T-helper 22 cell (primary cell): Measurements from ENCODE around the gene POLR1G.
A peak's percentile ranks its signal among the peaks of the same experiment; 100 is the strongest.

Experiments used
- DNase-seq: peaks from one replicate; pipeline ENCODE4 v3.0.0-alpha.2; 2020; ENCODE audit warnings: low read depth

Gene POLR1G

GRCh38 chr19:45406226-45407090 lies at the start of gene POLR1G:
POLR1G (plus strand) TSS chr19:45406644; CDS start chr19:45406697, 53 bp downstream.
- DNase-seq, result peak; percentile 63

GRCh38 chr19:45356760-45357444 lies 49.5 kb upstream of the POLR1G start:
- DNase-seq, result no peak

- DNase-seq, result no peak
Measured at GRCh38 chr19:45357445-45357783, 49.0 kb upstream of the POLR1G start.

- no peak for DNase-seq
Measured at GRCh38 chr19:45358213-45358792, 48.1 kb upstream of the POLR1G start.

GRCh38 chr19:45361608-45362007 lies 44.8 kb upstream of the POLR1G start:
- no peak for DNase-seq

- DNase-seq, result no peak
Measured at GRCh38 chr19:45362291-45362690, 44.2 kb upstream of the POLR1G start.

- no peak for DNase-seq
Measured at GRCh38 chr19:45363861-45364459, 42.5 kb upstream of the POLR1G start.

- no peak for DNase-seq
Measured at GRCh38 chr19:45364696-45365095, 41.7 kb upstream of the POLR1G start.

GRCh38 chr19:45368127-45368526 lies 38.3 kb upstream of the POLR1G start:
- no peak for DNase-seq

- no peak for DNase-seq
Measured at GRCh38 chr19:45368737-45369340, 37.6 kb upstream of the POLR1G start.

GRCh38 chr19:45370410-45371204 lies 35.8 kb upstream of the POLR1G start, which contains the start of gene ERCC2:
ERCC2 (minus strand) TSS chr19:45370573; CDS start chr19:45370540, 33 bp downstream.
- DNase-seq, result peak; percentile 98

GRCh38 chr19:45376045-45376724 lies 30.3 kb upstream of the POLR1G start:
- DNase-seq, result no peak

GRCh38 chr19:45380107-45380506 lies 26.3 kb upstream of the POLR1G start:
- no peak for DNase-seq

GRCh38 chr19:45382426-45382825 lies 24.0 kb upstream of the POLR1G start:
- DNase-seq, result no peak

GRCh38 chr19:45385392-45386221 lies 20.8 kb upstream of the POLR1G start:
- DNase-seq, result no peak

GRCh38 chr19:45391346-45391745 lies 15.1 kb upstream of the POLR1G start:
- DNase-seq, result no peak

GRCh38 chr19:45391871-45392665 lies 14.4 kb upstream of the POLR1G start:
- no peak for DNase-seq

GRCh38 chr19:45395821-45396617 lies 10.4 kb upstream of the POLR1G start:
- no peak for DNase-seq
